Measurements from ENCODE around the gene TSPAN2. TPM values are rescaled to one million over a fixed set of nuclear protein-coding genes. Genes with fewer than 3 reads are reported as not detected.

The TSPAN2 gene
- polyA plus RNA-seq, 1 of the 3 experiments (the other 2 are of a cell fraction), result 0.23 TPM

- CTCF ChIA-PET, result interaction anchor here (0.8 to 1.0 kb wide), 2 partner anchors 65 to 137 kb away, joined by 3 read pairs; no protein-coding TSS in a partner anchor
- POLR2A ChIA-PET, result no interaction called here
These were observed 27.2 kb upstream of the TSPAN2 start for GRCh38 chr1:115116512-115116911.

More at GRCh38 chr1:115116512-115116911, 27.2 kb upstream of the TSPAN2 start:
- no peak overlapping the region for H2AFZ ChIP-seq (ENCODE audit: low read depth)
- no peak for TF ChIP-seq FOXM1 (IDR thresholded peaks at IDR 0.05; ENCODE audit: low read depth)
- TF ChIP-seq USF1 (IDR thresholded peaks at IDR 0.05; ENCODE audit: borderline replicate concordance, low read depth), result no peak
- TF ChIP-seq TAF1 (IDR thresholded peaks at IDR 0.05; ENCODE audit: borderline replicate concordance, low read depth, low read length), result no peak
- TF ChIP-seq RXRA (IDR thresholded peaks at IDR 0.05; ENCODE audit: borderline replicate concordance, low read depth), result no peak
- no peak for TF ChIP-seq EP300 (IDR thresholded peaks at IDR 0.05; ENCODE audit: borderline replicate concordance in 1 of 2, low read depth in 1 of 2, low read length in 1 of 2)
- no peak for TF ChIP-seq GABPA (IDR thresholded peaks at IDR 0.05; ENCODE audit: low read depth)
- no peak for TF ChIP-seq ZBTB33 (IDR thresholded peaks at IDR 0.05; ENCODE audit: borderline replicate concordance, low read depth)
- no peak for TF ChIP-seq TEAD4 (IDR thresholded peaks at IDR 0.05; ENCODE audit: borderline replicate concordance, insufficient read depth)
- TF ChIP-seq FOSL2 (IDR thresholded peaks at IDR 0.05; ENCODE audit: borderline replicate concordance, low read depth), result no peak
- no peak for TF ChIP-seq RCOR1 (IDR thresholded peaks at IDR 0.05; ENCODE audit: low read length)
- no peak for TF ChIP-seq POLR2AphosphoS5 (IDR thresholded peaks at IDR 0.05; ENCODE audit: low read depth, low read length)
- no peak for TF ChIP-seq PBX3 (IDR thresholded peaks at IDR 0.05)
- H4K20me1 ChIP-seq (ENCODE audit: insufficient read depth), result no peaks in the 10 kb centered on the region
- H3K4me2 ChIP-seq, result no peak overlapping the region
- H3K9me3 ChIP-seq, result peaks cover 6% of the 10 kb centered on the region; the same call in 1 of the 2 replicates
- H3F3A ChIP-seq (replicated peaks; ENCODE audit: insufficient read depth), result no peaks in the 10 kb centered on the region
- H3K27ac ChIP-seq (ENCODE audit: low read depth in 2 of 2, low read length in 1 of 2), result no peak overlapping the region
- H3K9me2 ChIP-seq, result no peaks in the 10 kb centered on the region
- peaks cover 7 to 8% of the 10 kb centered on the region in 2 experiments; a peak in 1 of 4 replicates for H3K4me1 ChIP-seq (ENCODE audit: control insufficient read depth in 1 of 2, insufficient read depth in 2 of 2, low read depth in 1 of 2, low read length in 1 of 2)
- no peaks in the 10 kb centered on the region for H3K36me3 ChIP-seq (replicated peaks in 1 of 2; ENCODE audit: control insufficient read depth in 1 of 2, insufficient read depth in 2 of 2, low read length in 1 of 2)
- 77% methylated on average over 5 of the region's 5 CpGs for WGBS (ENCODE audit: low lambda C conversion rate)
- no peaks in the 10 kb centered on the region for H3K79me2 ChIP-seq (ENCODE audit: insufficient read depth)
- DNase-seq, result no peak
- H3K4me3 ChIP-seq (ENCODE audit: low read depth in 2 of 2, low read length in 1 of 2), result no peak overlapping the region
- H3K27me3 ChIP-seq (ENCODE audit: insufficient read depth), result no peaks in the 10 kb centered on the region
- H3K9ac ChIP-seq, result no peak overlapping the region
